PC-3 (cell line): ENCODE results near the gene AFMID. TPM values are rescaled to one million over a fixed set of nuclear protein-coding genes. Genes with fewer than 3 reads are reported as not detected.

ENCODE experiments used
- ATAC-seq: fragments of 200-7000 bp; cut with Tn5 transposase; 2 replicates; pipeline ENCODE4 v1.9.1; 2020; ENCODE audit warnings: mild to moderate bottlenecking, moderate library complexity
- BruUV-seq: library from RNA; stranded (reverse); fragments of 400-500 nt; replicated peaks from 2 replicates; lab custom pipeline; 2021; lab: Mats Ljungman, UMichigan
- CTCF ChIA-PET: fragments of 300-600 bp; sonication (Branson Sonifier 250); formaldehyde crosslinking; loops from one replicate; lab custom pipeline; 2022; ENCODE audit warnings: antibody characterized with exemption; lab: Charles Lee
- POLR2A ChIA-PET: fragments of 300-600 bp; sonication (Branson Sonifier 250); formaldehyde crosslinking; loops from one replicate; lab custom pipeline; 2022; ENCODE audit warnings: antibody characterized with exemption; ENCODE audit not compliant: unreplicated experiment; lab: Charles Lee
- DNase-seq: peaks from one replicate; pipeline ENCODE4 v3.0.0-alpha.2; 2015
- H2AFZ ChIP-seq: fragments of 300-600 bp; sonication (generic); 2 replicates; pipeline ENCODE4 v1.6.0; 2016; ENCODE audit warnings: antibody characterized with exemption, low read length
- H3F3A ChIP-seq: fragments of 300-600 bp; sonication (generic); one replicate; pipeline ENCODE4 v1.6.0; 2017; ENCODE audit warnings: antibody characterized with exemption, low read length, control low read depth, mild to moderate bottlenecking; ENCODE audit not compliant: unreplicated experiment
- H3K27ac ChIP-seq: fragments of 300-600 bp; sonication (generic); 2 replicates; pipeline ENCODE4 v1.5.1; 2016; ENCODE audit warnings: mild to moderate bottlenecking, low read length
- H3K27me3 ChIP-seq: fragments of 300-600 bp; sonication (generic); 2 replicates; pipeline ENCODE4 v1.6.1; 2016; ENCODE audit warnings: low read length, mixed read lengths
- H3K36me3 ChIP-seq: fragments of 300-600 bp; sonication (generic); 2 replicates; pipeline ENCODE4 v1.6.1; 2016; ENCODE audit warnings: low read depth, mixed run types, low read length, mixed read lengths
- H3K4me1 ChIP-seq: fragments of 300-600 bp; sonication (generic); 2 replicates; pipeline ENCODE4 v1.5.1; 2016; ENCODE audit warnings: low read length; ENCODE audit not compliant: insufficient read depth
- H3K4me2 ChIP-seq: fragments of 300-600 bp; sonication (generic); 2 replicates; pipeline ENCODE4 v1.6.0; 2016; ENCODE audit warnings: low read length
- H3K4me3 ChIP-seq: fragments of 300-600 bp; sonication (generic); 2 replicates; pipeline ENCODE4 v1.5.1; 2016; ENCODE audit warnings: mild to moderate bottlenecking, low read length, mixed read lengths
- H3K79me2 ChIP-seq: fragments of 300-600 bp; sonication (generic); 2 replicates; pipeline ENCODE4 v1.6.1; 2017; ENCODE audit warnings: low read length, mixed read lengths
- H3K9ac ChIP-seq: fragments of 300-600 bp; sonication (generic); 2 replicates; pipeline ENCODE4 v1.6.0; 2016; ENCODE audit warnings: mild to moderate bottlenecking, low read length
- H3K9me2 ChIP-seq: fragments of 300-600 bp; sonication (generic); replicated peaks from 2 replicates; pipeline ENCODE4 v1.6.1; 2016; ENCODE audit warnings: mixed run types, low read length, mixed read lengths
- H3K9me3 ChIP-seq: fragments of 300-600 bp; sonication (generic); 2 replicates; pipeline ENCODE4 v1.6.1; 2016; ENCODE audit warnings: low read length, mixed read lengths
- H4K20me1 ChIP-seq: fragments of 300-600 bp; sonication (generic); 2 replicates; pipeline ENCODE4 v1.6.1; 2016; ENCODE audit warnings: low read length, mixed read lengths
- CTCF ChIP-seq: fragments of 300-600 bp; sonication (generic); conservative IDR thresholded peaks from 2 replicates; pipeline ENCODE4 v1.5.1; 2017; ENCODE audit warnings: antibody characterized with exemption, low read depth, mild to moderate bottlenecking, low read length
- EZH2 ChIP-seq: fragments of 300-600 bp; sonication (generic); IDR thresholded peaks from one replicate; pipeline ENCODE4 v1.6.1; 2017; ENCODE audit warnings: antibody characterized with exemption, mild to moderate bottlenecking, low read length; ENCODE audit not compliant: unreplicated experiment
- EZH2phosphoT487 ChIP-seq: fragments of 300-600 bp; sonication (generic); IDR thresholded peaks from 2 replicates; pipeline ENCODE4 v1.6.1; 2018; ENCODE audit warnings: mild to moderate bottlenecking, antibody characterized with exemption, low read length, borderline replicate concordance
- intact Hi-C: fragments of 100-400 bp; cut with micrococcal nuclease; formaldehyde crosslinking; loops from 2 replicates; pipeline ENCODE4 v1.9.0; 2023
- total RNA-seq: library from RNA; depleted of rRNA; stranded (reverse); fragments of >200 nt; gene quantifications from 2 replicates; pipeline ENCODE4 v1.2.3, GENCODE V29; 2014; rRNA removed

The AFMID gene
- total RNA-seq, 1 experiment from 2014 or later = 58.9 TPM

- no peak for DNase-seq
- Histone ChIP-seq H4K20me1 (no peaks in the 10 kb centered on the region), H3K79me2 (0 out of 2 replicates have a peak, but pooled peaks cover 4% of the 10 kb centered on the region), H3K4me2 (no peak overlapping the region), H3K27me3 (no peaks in the 10 kb centered on the region), H3K4me3 (no peak overlapping the region), H2AFZ (no peak overlapping the region), H3K27ac (no peak overlapping the region), H3K9me2 (no peaks in the 10 kb centered on the region), H3K4me1 (peaks cover 5% of the 10 kb centered on the region), H3K9me3 (no peaks in the 10 kb centered on the region), H3K36me3 (no peaks in the 10 kb centered on the region), H3F3A (no peaks in the 10 kb centered on the region), H3K9ac (no peak overlapping the region)
- no peak for ATAC-seq
- ChIA-PET CTCF (interaction anchor here (0.5 kb wide), 1 partner anchor 165 kb away, joined by 3 read pairs; no protein-coding TSS in a partner anchor), POLR2A (no interaction called here)
- no TSS peak for BruUV-seq
- no peak for TF ChIP-seq EZH2
- no peak for TF ChIP-seq CTCF
- no peak for TF ChIP-seq EZH2phosphoT487
- intact Hi-C loops = no loop called here
These were observed 69.8 kb downstream of the AFMID start for GRCh38 chr17:78256707-78257591.

Other genes with a start within 250 kb of the AFMID start
- gene TNRC6C, start 228.7 kb upstream of the AFMID start, total RNA-seq = 5.3 and 6.0 TPM in 2 replicates
- 97.3 and 138 TPM in 2 replicates for gene TMC6, start 58.6 kb upstream of the AFMID start, total RNA-seq
- gene TMC8, start 56.6 kb upstream of the AFMID start, total RNA-seq = 4.6 and 5.3 TPM in 2 replicates
- gene C17orf99, start 41.0 kb upstream of the AFMID start, total RNA-seq = 3.2 TPM in 1 of 2 replicates, not detected in the other
- gene SYNGR2, start 18.8 kb upstream of the AFMID start, total RNA-seq = 213 and 220 TPM in 2 replicates
- gene TK1, start 310 bp upstream of the AFMID start, total RNA-seq = 340 and 430 TPM in 2 replicates
- 271 and 304 TPM in 2 replicates for gene BIRC5, start 26.9 kb downstream of the AFMID start, total RNA-seq
- gene TMEM235, start 44.3 kb downstream of the AFMID start, total RNA-seq = not detected in 2 replicates
- 103 and 125 TPM in 2 replicates for gene SOCS3, start 172.7 kb downstream of the AFMID start, total RNA-seq
- 40.6 and 47.0 TPM in 2 replicates for gene PGS1, start 191.3 kb downstream of the AFMID start, total RNA-seq